ENCODE results near the gene IFFO2.

GRCh38 chr1:18981242-18981641 is 24.8 kb upstream of the IFFO2 start:
- TF ChIP-seq CTCF (IDR thresholded peaks at IDR 0.05) (no peak), POLR2A (IDR thresholded peaks at IDR 0.05) (no peak), POLR2AphosphoS5 (IDR thresholded peaks at IDR 0.05) (no peak)

Measured in transverse colon (tissue), 4 donors.